Inflammatory macrophage treated with lipopolysaccharide for 4 hours (primary cell): ENCODE data around the gene SLC6A19.
"Not testable (repeated sequence)": the region's sequence is repeated elsewhere in the genome, so short reads cannot be mapped to it uniquely, and the experiment has no call there.

ENCODE experiments used
- DNase-seq: peaks from one replicate; pipeline ENCODE4 v3.0.0-alpha.2; 2020

The SLC6A19 gene

DNA sequence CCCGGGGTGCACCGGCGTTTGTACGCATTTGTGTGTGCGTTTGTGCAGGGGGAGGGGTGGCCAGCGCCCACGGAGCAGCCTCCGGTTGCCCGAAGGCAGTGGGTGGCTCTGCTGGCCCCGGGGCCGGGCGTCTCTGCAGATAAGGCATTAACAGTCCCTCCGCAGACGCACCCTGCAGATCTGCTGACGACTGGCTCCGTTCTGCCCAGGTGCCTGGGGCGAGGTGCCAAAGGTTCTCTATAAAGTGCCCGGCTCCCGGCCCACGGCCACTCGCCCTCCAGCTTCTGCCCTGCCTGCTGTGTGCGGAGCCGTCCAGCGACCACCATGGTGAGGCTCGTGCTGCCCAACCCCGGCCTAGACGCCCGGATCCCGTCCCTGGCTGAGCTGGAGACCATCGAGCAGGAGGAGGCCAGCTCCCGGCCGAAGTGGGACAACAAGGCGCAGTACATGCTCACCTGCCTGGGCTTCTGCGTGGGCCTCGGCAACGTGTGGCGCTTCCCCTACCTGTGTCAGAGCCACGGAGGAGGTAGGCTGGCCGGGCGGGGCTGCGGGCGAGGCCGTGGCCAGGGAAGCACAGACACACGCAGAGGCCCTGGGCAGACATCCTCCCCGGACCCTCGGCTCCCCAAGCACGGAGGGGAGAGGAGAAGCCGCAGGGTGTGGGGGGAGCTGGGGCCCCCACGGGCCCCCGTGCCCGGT lies at the start of gene SLC6A19:
TSS of gene SLC6A19 (plus strand) at position 269 of the 699 bp plus-strand sequence. CDS start at position 325, 56 bp downstream.
- no peak for DNase-seq

GRCh38 chr5:1152156-1152555 lies 49.2 kb upstream of the SLC6A19 start:
- DNase-seq: no peak

- DNase-seq: no peak
These were observed 48.6 kb upstream of the SLC6A19 start for GRCh38 chr5:1152771-1153282.

GRCh38 chr5:1153428-1153827 lies 48.0 kb upstream of the SLC6A19 start:
- no peak for DNase-seq

DNA sequence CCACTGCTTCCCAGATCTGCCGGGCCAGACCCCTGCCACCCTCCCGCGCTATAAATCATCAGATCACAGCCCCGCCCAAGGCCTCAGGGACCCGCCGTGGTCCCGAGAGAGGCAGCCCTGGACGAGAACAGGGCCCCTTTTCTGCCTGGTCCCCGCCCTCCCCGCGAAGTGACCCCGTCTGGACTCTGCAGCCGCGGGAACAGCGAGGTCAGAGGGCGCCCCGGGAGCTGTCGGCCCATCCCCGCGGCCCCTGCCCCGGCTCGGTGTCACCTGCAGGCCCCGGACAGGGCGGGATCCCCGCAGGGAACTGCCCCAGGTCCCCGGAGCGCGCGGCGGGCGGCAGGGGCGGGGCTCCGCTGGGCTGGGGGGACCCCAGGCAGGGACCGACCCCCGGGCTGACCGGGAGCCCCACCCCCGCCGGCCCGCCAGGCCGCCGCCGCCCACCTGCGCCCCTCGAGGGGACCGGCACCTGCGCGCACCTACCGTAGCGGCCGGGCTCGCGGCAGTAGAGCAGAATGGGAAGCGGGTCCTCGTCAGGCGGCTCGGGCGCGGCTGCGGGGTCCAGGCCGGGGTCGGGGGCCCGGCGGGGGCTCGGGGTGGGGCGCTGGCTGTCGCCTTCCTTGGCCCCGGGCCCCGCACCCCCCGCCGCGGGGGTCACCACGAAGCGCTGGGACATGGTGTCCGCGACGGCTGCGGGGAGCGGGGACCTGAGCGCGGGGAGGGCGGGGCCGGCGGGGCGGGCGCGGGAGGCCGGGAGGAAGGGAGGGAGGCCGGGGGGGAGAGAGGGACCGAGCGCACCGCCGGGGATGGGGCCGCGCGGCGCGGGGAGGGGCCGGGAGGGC lies 46.0 kb upstream of the SLC6A19 start:
- no peak for DNase-seq

DNA sequence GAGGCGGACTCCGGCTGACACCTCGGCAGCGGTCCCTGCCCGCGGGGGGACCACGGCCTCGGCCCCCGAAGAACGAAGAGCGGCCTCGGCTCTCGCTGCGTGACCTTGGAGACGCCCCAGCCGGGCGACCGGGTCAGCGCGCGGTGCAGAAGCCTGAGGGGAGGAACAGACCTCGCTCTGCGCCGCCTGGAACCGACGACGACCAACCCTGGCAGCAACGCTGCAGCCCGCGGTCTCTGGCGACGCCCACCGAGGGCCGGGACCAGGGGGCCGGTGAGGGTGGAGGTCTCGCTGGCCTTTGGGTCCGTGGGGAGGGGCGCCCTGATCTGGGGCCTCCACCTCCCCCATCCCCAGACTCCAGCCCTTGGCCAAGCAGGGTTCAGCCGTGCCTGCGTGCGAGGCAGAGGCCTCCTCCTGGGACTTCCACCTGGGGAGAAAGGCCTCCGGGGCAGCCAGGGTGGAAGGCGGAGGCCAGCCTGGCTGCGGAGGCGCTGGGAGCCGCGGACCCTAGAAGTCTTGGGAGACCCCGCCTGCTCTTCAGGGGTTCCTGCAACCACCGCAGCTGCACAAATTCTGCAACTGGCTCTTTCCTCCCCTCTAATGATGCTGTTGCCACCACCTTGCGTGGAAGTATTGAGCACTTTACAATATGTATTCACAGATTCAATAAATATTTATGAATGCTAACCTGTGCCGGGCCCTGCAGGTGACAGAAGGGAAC lies 45.2 kb upstream of the SLC6A19 start:
- no peak for DNase-seq

DNA sequence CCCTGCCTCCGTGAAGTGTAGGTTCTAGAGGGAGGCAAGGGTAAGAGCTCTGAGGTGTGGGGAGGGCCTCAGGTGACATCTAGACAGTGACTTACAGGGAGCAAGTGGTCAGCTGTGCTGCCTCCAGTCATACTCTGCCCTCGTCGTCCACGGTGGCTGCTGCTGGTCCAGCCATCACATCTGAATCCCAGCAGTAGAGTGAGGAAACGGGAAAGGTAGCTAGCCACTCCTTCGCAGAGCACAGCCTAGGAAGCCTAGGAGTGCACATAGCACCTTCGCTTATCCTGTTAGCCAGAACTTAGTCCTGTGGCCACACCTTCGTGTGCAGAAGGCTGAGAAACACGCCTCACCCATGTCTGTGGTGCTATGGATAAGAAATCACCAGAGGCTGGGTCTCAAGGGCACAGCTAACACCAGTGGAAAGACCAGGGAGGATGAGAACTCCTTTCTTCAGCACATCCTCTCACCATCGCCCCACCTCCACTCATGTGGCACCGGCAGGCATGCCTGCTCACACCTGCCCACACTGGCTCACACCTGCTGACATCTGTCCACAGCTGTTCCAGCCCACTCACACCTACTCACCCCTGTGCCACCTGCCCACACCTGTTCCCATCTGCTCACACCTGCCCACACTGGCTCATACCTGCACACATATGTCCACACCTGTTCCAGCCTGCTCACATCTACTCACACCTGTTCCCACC lies 44.5 kb upstream of the SLC6A19 start:
- no peak for DNase-seq

- not testable (repeated sequence) for DNase-seq
These were observed 43.9 kb upstream of the SLC6A19 start for GRCh38 chr5:1157461-1157986.

DNA sequence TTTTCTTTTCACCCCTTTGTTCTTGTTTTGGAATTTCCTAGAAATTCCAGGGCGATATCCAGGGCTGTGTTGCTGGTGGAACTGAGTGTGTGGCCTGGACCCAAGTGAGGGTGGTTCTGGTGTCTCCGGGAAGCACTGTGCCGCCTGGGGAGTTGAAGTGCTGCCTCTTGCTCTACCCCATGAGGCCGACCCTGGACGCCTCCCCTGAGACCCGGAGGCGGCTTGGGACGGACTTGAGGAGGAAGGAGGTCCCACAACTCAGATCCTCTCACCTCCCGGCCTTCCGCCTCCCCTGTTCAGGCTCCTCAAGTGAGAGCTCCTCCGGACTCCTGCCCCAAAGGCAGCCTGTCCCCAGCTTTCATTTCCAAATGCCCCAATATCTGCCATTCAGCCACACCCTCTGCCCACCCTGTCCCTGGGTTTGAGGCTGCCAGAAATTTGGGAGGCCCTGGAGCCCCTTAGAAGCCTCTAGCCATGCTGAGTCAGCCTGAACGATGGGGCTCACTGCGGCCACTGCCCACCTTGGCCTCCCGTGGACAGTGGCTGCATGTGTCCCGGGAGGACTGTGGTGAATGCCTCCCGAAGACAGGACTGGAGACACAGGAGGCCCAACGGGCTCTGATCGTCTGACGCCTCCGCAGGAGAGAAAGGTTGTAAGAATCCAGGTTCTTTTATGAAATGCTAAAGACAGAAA lies 42.6 kb upstream of the SLC6A19 start:
- no peak for DNase-seq

DNA sequence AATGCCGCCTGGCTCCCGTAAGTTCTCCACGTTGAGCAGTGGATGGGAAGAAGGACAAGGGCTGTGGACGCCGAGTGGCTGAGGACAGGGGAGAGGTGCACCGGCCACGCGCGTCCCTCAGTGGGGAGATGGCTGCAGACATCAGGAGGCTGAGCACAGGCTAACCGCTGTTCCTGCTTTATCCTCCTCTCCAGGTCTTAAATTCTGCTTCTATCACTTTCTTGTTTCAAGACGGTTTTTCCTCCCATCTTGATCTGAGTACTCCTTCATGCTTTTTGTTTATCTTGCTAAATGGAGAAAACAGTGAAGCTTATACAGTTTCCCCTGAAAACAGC lies 42.1 kb upstream of the SLC6A19 start:
- DNase-seq: no peak

DNA sequence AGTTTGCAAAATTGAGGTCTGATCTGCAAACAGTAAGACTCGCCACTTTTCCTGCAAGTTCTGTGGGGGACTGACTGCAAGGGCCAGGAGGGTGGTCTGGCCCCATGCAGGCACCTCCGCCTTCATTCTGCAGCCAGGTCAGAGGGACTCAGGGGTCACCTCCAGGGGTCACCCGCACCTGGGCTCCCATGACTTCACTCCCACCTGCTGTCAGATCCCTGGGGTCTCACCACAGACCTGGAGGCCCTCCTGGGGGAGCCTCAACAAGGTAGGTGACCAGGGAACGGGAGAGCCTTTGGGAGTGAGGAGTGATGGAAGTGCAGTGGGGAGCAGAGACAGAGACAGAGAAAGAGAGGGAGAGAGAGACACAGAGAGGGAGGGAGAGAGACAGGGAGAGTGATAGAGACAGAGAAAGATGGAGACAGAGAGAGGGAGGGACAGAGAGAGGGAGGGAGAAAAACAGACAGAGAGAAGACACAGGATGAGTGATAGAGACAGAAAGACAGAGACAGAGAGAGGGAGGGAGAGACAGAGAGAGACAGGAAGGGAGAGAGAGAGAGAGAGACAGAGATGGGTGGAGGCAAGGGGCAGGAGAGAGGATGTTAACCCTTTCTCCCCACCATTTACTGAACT lies 41.5 kb upstream of the SLC6A19 start:
- DNase-seq: no peak

DNA sequence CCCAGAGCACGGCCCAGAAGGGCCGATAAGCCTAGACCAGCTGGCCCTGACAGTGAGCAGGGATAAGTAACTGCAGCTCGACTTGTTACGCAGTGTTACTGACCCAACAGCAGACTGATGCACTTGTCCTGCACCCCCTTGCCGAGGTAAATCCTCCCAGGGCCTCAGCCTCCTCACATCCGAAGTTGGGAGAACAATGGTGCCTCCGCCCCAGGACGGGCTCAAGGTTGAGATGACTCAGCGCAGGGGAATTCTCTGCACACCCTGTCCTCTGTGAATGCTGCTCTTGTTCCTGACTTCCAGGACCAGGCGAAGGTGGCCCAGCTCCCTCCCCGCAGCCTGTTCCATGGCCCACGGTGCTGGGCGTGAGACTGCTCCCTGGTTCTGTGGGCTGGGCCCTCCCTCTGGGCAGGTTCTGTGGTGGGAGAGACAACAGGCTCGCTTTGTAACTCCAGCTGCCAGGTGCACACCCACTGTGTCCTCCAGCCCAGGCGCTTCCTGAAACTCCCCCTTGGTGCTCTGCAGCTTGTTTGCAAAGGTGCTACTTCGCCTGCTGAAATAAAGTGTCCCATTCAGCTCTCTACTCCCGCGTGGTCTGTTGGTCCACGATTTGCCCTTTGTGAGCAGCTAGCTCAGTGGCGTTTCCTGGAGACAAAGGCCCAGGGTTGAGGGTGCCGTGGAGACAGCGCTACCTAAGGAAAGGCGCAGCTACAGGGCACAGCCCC lies 40.1 kb upstream of the SLC6A19 start:
- no peak for DNase-seq

GRCh38 chr5:1161833-1162229 lies 39.6 kb upstream of the SLC6A19 start:
- DNase-seq: no peak

- no peak for DNase-seq
These were observed 39.1 kb upstream of the SLC6A19 start for GRCh38 chr5:1162276-1162675.

GRCh38 chr5:1162751-1163150 lies 38.6 kb upstream of the SLC6A19 start:
- DNase-seq: no peak

- no peak for DNase-seq
These were observed 38.0 kb upstream of the SLC6A19 start for GRCh38 chr5:1163366-1163765.

DNA sequence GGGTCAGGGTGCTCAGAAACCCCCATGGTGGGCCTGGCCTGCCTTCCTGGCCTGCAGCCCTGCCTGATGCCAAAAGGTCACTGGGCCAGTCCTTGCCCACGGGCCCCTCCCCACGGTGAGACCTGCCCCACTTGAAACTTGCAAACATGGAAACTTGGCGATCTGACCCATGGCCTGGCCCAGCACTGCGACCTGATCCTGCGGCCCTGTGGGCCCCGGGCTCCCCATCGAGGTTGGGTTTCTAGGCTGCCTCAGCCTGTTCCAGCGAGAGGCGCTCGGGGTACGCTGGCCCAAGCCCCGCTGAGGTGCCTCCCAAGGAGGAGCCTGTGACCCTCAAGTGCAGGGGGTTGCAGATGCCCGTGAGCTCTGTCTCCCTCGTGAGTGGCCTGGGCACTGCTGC lies 37.5 kb upstream of the SLC6A19 start:
- DNase-seq: no peak

DNA sequence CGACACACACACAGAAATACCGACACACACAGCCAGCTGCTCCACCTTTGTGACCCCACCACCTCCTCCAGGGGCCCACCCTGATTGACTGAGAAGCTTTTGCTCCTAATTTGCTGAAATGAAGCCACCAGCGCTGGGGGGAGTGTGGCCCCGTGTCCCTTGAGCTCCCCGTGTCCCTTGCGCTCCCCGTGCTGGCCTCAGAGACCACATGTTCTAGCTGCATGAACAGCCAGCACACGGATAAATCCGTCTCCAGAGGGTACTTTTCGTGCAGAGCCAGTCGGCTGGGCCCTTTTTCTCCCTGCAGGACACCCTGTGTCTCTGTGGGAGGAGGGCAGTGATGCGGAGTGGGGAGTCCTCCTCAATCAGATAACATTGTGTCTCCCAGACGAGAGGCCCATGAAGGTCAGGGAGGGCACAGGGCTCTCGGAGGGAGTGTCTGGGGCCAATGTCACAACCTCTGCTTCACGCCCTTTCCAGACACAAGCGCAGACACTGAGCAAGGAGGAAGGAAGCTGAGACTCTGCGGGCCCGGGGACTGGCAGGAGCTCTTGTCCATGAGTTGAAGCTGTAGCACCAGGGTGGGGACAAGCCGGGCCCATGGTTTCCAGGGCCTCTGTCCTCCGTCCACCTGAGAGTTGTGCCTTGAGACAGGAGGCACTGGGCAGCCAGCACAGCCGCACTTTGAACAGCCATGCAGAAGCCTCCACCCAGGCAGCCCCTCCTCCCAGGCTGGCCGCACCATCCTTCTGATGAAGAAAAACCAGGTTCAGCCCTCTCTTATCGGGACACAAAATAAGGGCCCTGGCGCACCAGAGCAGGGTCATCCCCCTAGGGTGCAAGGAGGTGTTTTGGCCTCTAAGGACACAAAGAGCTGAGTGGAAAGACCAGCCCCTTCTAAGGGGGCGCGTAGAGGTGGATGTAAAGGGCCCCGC lies 36.4 kb upstream of the SLC6A19 start:
- no peak for DNase-seq

DNA sequence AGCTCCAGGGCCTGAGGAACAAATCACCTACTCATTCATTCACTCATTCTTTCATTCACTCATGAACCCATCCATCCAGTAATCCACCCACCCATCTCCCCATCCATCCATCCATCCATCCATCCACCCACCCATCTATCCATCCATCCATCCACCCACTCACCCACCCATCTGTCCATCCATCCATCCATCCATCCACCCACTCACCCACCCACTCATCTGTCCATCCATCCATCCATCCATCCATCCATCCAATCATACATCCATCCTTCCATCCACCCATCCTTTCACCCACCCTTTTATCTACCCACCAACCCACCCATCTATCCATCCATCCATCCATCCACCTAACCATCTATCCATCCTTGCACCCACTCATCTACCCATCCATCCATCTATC lies 35.5 kb upstream of the SLC6A19 start:
- no peak for DNase-seq

- no peak for DNase-seq
These were observed 35.0 kb upstream of the SLC6A19 start for GRCh38 chr5:1166370-1166769.
